HG03196 (cell line): ENCODE results near the gene TRIM27.
"Not testable (repeated sequence)": the region's sequence is repeated elsewhere in the genome, so short reads cannot be mapped to it uniquely, and the experiment has no call there.

ENCODE experiments used
- ATAC-seq: cut with Tn5 transposase; IDR thresholded peaks from one replicate; pipeline ENCODE4 v1.9.1; 2021; ENCODE audit not compliant: unreplicated experiment

The TRIM27 gene

DNA sequence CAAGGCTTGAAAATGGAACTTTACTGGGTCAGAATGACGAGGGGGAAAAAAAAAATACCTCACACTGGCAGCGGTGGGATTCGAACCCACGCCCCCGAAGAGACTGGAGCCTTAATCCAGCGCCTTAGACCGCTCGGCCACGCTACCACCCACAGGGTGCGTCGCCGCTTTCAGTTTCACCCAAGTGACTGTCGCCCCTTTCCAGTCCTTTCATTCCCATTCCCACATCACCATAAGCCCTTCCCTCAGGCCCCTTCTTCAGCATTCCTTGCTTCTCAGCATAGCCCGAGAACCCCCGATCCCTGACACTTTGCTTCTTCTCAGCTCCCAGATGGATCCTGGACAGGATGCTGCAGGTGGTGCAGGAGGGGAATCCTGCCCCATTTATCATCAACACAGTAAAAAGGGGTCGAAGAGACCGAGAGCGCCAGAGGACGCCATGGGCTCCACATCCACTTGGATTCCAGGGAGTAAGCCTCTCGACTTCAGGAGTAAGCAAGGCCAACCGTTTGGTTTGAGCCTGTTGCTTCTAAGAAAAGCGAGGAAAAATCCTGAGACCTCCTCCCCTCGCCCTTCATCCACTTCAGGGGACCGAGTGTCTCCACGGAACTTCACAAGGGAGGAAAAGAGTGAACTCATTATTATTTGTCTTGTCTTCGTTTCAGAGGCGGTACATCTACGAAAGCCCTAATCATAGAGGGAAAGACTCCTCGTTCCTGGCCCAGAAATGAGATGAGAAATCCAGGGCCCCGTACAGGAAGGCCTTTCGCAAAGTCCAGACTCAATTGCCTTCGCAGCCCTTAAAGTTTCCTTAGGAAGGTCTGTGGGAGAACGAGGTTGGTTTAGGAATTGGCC, 20.0 kb upstream of the TRIM27 start:
- no peak for ATAC-seq

- no peak for ATAC-seq
Measured at GRCh38 chr6:28943223-28943556, 19.4 kb upstream of the TRIM27 start.

DNA sequence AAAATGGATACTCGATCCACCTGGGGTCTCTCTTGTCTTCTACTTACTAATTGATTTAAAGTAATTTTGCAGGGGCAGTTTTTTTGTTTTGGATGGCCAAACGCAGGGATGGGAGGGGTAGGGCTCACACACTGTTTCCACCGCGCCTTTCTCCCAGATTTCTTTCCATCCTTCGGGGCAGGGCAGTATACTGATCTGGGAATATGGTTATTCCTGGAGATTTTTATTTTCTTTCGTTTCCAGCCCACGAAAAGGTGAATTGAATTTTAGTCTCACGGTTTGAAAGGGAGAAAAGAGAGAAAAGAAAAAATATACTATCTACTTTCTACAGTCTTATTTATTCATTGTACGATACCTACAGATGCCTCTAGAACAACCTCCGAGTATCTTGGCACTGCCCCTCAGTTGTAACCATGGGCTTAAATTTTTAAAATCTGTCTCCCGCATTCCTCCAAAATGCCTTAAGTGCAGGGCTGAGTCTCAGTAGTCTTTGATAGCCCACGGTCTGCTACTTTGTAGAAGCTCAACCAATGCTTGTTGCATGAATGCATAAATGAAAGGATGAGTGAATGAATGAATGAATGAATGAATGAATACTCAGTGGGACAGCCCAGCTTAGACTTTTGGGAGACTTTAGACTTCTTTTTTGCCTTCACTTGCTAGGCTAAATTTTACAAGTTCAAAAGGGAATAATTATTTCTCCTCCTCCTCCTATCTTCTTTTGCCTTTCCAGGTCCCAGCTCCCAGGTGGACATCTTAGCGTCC, 18.1 kb upstream of the TRIM27 start:
- no peak for ATAC-seq

DNA sequence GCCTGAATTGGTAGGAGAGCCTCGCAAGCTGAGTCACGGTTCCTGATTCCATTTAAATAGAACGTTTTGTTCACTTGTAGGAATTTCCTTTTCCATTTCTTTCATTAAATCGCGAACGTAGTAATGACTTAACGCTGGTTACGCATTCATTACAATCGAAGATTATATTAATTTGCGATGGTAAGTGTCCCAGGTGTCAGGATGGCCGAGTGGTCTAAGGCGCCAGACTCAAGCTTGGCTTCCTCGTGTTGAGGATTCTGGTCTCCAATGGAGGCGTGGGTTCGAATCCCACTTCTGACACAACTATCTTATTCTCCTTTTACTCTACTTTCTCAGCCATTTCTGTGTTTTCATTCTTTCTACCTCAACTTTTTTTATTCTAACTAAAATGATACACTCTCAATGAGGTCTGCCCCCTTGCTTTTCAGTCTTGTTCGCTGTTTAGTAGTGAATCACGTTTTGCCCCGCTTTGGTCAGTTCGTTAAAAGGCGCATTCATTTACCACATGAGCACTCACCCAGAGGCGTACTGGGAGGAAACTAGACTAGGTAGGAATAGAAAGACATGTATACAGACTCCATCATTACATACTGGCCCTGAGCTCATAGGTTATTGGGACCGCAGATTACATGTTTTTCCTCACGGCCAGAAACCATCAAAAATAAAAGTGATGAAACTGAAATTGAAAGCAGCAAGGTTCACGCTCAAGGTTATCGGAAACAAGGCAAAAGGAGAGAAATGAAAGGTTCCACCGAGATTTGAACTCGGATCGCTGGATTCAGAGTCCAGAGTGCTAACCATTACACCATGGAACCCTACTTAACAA, 17.3 kb upstream of the TRIM27 start:
- ATAC-seq = peak; percentile 59

DNA sequence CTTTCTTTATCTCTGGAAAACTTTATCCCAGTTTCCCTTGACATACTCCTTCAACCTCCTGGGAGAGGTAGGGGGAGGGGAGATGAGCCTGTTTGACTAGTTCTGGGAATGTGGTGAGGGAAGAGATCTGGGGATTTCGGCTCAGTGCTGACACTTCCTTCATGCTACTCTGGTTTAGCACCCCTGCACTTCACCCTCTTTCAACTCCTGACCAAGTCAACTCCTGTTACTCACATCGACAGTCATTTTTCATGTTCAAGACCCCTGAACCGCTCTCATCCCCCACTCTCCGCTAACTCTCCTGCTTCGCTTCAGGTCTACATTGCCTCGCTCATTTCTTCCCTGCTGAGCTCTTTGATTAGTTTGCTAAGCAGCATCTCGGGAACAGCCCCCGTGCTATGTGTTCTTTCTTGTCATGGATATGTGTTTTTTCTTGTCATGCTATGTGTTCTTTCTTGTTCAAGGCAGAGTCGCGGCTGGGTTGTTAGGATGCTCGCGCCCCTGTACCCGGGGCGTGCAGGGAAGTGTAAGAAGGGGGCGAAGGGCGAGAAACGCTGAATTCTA, 16.6 kb upstream of the TRIM27 start:
- ATAC-seq = peak; percentile 21

GRCh38 chr6:28933069-28933468, 9.3 kb upstream of the TRIM27 start:
- no peak for ATAC-seq

DNA sequence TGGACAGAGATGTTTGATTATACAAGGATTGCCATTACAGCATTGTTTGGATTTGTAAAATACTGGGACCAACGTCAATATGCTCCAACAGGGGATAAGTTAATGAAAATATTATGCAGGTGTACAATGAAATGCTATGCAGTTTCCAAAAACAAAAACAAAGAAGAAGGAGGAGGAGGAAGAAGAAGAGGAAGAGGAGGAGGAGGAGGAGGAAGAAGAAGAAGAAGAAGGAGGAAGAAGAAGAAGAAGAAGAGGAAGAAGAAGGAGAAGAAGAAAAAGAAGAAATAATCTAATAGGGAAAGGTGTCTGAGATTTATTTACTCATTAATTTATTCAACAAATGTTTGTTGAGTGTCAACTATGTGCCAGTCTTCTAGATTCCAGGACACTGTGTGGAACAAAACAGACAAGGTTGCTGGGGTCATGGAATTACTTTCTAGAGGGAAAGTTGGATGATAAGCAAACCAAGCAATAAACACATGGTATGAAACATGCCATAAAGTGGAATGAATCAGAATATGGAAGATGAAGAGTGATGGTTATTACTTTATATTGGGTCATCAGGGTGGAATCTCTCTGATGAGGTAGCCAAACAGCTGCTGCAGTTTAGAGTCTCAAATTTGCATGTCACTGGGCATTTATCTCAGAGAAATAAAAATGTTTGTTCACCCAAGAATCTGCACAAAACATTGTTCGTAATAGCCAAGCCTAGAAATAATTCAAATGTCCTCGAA, 6.3 kb upstream of the TRIM27 start:
- ATAC-seq = no peak

GRCh38 chr6:28929339-28929738, 5.6 kb upstream of the TRIM27 start:
- ATAC-seq = not testable (repeated sequence)

- ATAC-seq = no peak
Measured at GRCh38 chr6:28927846-28928245, 4.1 kb upstream of the TRIM27 start.

GRCh38 chr6:28922821-28923317, 916 bp downstream of the TRIM27 start:
- peak; percentile 17 for ATAC-seq

- no peak for ATAC-seq
Measured at GRCh38 chr6:28922004-28922820, 1.6 kb downstream of the TRIM27 start.

- no peak for ATAC-seq
Measured at GRCh38 chr6:28920281-28920680, 3.5 kb downstream of the TRIM27 start.

DNA sequence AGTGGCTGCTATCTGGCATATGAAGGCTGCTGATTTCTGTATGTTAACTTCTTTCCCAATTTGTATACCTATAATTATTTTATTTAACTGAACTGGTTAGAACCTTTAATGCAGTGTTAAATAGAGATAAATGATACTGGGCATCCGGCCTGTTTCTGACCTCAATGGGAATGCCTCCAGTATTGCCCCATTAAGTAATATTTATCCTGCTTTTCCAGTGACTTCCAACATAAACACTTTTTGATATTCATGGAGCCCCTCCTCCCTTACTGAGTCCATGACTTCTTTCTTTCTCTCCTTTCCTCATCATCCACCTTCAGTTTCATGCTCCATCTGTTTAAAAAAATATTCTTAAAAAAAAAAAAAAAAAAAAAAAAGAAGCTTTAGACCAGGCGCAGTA, 8.8 kb downstream of the TRIM27 start:
- ATAC-seq = no peak

GRCh38 chr6:28910901-28911690, 12.7 kb downstream of the TRIM27 start:
- ATAC-seq = no peak

DNA sequence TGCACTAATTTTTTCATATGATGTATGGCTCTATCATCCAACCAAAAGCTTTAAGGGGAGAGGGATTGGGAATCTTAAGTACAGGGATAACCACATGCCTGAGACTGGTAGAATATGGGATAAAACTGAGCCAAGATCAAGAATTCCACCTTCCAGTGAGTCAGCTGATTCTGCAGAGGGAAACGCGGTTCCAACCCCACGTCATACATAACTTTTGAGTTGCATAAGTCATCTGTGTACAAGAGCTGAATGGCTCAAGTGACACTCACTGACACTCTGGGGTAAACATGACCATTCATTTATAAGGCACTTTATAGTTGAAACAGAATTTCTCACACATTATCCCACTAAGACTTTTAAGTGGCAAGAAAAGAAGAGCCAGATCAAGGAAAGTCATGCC, 16.4 kb downstream of the TRIM27 start:
- ATAC-seq = no peak

GRCh38 chr6:28906669-28907068, 17.1 kb downstream of the TRIM27 start:
- ATAC-seq = no peak

DNA sequence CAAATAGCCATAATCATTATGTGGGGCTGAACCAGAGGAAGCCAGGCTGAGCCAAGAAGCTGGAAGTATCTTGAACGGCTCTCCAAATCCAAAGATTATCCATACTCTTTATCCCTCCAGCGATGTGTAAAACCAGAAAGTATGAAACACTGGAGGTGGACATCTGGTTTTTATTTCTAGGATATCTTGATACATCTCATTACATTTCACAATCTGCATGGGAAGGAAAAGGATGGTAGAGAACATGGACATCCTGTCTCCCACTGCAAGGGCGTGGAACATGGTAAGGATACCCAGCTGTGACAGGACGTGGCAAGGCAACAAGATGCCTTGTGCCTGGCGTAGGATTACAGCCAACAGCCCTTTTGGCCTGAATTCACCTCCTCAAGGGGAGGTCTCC, 20.1 kb downstream of the TRIM27 start:
- ATAC-seq = no peak

- no peak for ATAC-seq
Measured at GRCh38 chr6:28901831-28902230, 22.0 kb downstream of the TRIM27 start.
